Neural progenitor cell (in vitro differentiated cells): ENCODE data around the gene EXOC6B. TPM values are rescaled to one million over a fixed set of nuclear protein-coding genes. Genes with fewer than 3 reads are reported as not detected.

Source experiments
- DNase-seq: peaks from one replicate; pipeline ENCODE4 v3.0.0-alpha.2; 2016; ENCODE audit warnings: low spot score
- H2AFZ ChIP-seq: fragments of 200-600 bp; sonication (generic); replicated peaks from 2 replicates; pipeline ENCODE4 v1.6.1; 2016; ENCODE audit warnings: antibody characterized with exemption
- H3F3A ChIP-seq: fragments of 200-600 bp; sonication (generic); 2 replicates; pipeline ENCODE4 v1.6.1; 2016; ENCODE audit warnings: antibody characterized with exemption, low read depth
- H3K27ac ChIP-seq: fragments of 200-600 bp; sonication (generic); 2 replicates; pipeline ENCODE4 v1.5.1; 2016; ENCODE audit warnings: mild to moderate bottlenecking
- H3K27me3 ChIP-seq: fragments of 200-600 bp; sonication (generic); 2 replicates; pipeline ENCODE4 v1.6.1; 2016; ENCODE audit warnings: mild to moderate bottlenecking, moderate library complexity
- H3K36me3 ChIP-seq: fragments of 200-600 bp; sonication (generic); 2 replicates; pipeline ENCODE4 v1.5.1; 2016
- H3K4me1 ChIP-seq: fragments of 200-600 bp; sonication (generic); 2 replicates; pipeline ENCODE4 v1.6.1; 2016; ENCODE audit warnings: mixed run types
- H3K4me2 ChIP-seq: fragments of 200-600 bp; sonication (generic); 2 replicates; pipeline ENCODE4 v1.6.1; 2016
- H3K4me3 ChIP-seq: fragments of 200-600 bp; sonication (generic); 2 replicates; pipeline ENCODE4 v1.5.1; 2016
- H3K79me2 ChIP-seq: fragments of 200-600 bp; sonication (generic); 2 replicates; pipeline ENCODE4 v1.6.1; 2016; ENCODE audit warnings: low read depth
- H3K9ac ChIP-seq: fragments of 200-600 bp; sonication (generic); 2 replicates; pipeline ENCODE4 v1.6.1; 2016
- H3K9me3 ChIP-seq: fragments of 200-600 bp; sonication (generic); 2 replicates; pipeline ENCODE4 v1.5.1; 2016; ENCODE audit warnings: low read depth
- H4K20me1 ChIP-seq: fragments of 200-600 bp; sonication (generic); 2 replicates; pipeline ENCODE4 v1.6.1; 2016; ENCODE audit warnings: low read depth
- H3K27ac Mint-ChIP-seq: 3 replicates; pipeline ENCODE4 v1.8.0; 2021; ENCODE audit warnings: mixed read lengths
- H3K27me3 Mint-ChIP-seq: 2 replicates; pipeline ENCODE4 v1.8.0; 2022; ENCODE audit warnings: low read depth, mild to moderate bottlenecking, inconsistent platforms, moderate library complexity, mixed read lengths; ENCODE audit not compliant: insufficient read depth
- H3K36me3 Mint-ChIP-seq: 3 replicates; pipeline ENCODE4 v1.8.0; 2021; ENCODE audit warnings: mixed read lengths
- H3K4me1 Mint-ChIP-seq: 3 replicates; pipeline ENCODE4 v1.8.0; 2021; ENCODE audit warnings: mixed read lengths
- H3K4me3 Mint-ChIP-seq: 3 replicates; pipeline ENCODE4 v1.8.0; 2021; ENCODE audit warnings: mild to moderate bottlenecking, moderate library complexity, mixed read lengths
- H3K9me3 Mint-ChIP-seq: 3 replicates; pipeline ENCODE4 v1.8.0; 2020; ENCODE audit warnings: mixed read lengths
- CTCF ChIP-seq: fragments of 200-600 bp; sonication (generic); IDR thresholded peaks from 2 replicates; pipeline ENCODE4 v1.5.1; 2017; ENCODE audit warnings: antibody characterized with exemption, mild to moderate bottlenecking
- EZH2 ChIP-seq: fragments of 200-600 bp; sonication (generic); IDR thresholded peaks from 2 replicates; pipeline ENCODE4 v1.6.1; 2017; ENCODE audit warnings: antibody characterized with exemption, mild to moderate bottlenecking, moderate library complexity
- EZH2phosphoT487 ChIP-seq: fragments of 200-600 bp; sonication (generic); IDR thresholded peaks from 2 replicates; pipeline ENCODE4 v1.6.1; 2017; ENCODE audit warnings: antibody characterized with exemption
- total RNA-seq: library from RNA; depleted of rRNA; stranded (reverse); fragments of >200 nt; gene quantifications from 2 replicates; pipeline ENCODE4 v1.2.3, GENCODE V29; 2015; ENCODE audit warnings: low replicate concordance

Gene EXOC6B
- total RNA-seq, 1 donor from 2014 or later = 41.2 TPM

- H2AFZ ChIP-seq = no peak overlapping the region
- H3K27me3 ChIP-seq = no peaks in the 10 kb centered on the region
- H3K4me1 Mint-ChIP-seq = no peaks in the 10 kb centered on the region
- no peak overlapping the region for H3K4me3 ChIP-seq
- no peaks in the 10 kb centered on the region for H3K27me3 Mint-ChIP-seq
- no peaks in the 10 kb centered on the region for H3K9me3 ChIP-seq
- no peak overlapping the region for H3K9ac ChIP-seq
- no peaks in the 10 kb centered on the region for H3K79me2 ChIP-seq
- TF ChIP-seq EZH2 (no peak), CTCF (no peak)
- no peak overlapping the region for H3K4me2 ChIP-seq
- H4K20me1 ChIP-seq = peaks cover 6% of the 10 kb centered on the region
- no peak overlapping the region for H3K4me3 Mint-ChIP-seq
- H3K36me3 ChIP-seq = no peaks in the 10 kb centered on the region
- no peaks in the 10 kb centered on the region for H3K9me3 Mint-ChIP-seq
- no peaks in the 10 kb centered on the region for H3K36me3 Mint-ChIP-seq
- H3K27ac ChIP-seq = no peak overlapping the region
- peaks cover 7% of the 10 kb centered on the region for H3K4me1 ChIP-seq
- DNase-seq = no peak
- H3F3A ChIP-seq = no peaks in the 10 kb centered on the region
- no peak overlapping the region for H3K27ac Mint-ChIP-seq
Observed at GRCh38 chr2:72273384-72273783, 552.4 kb downstream of the EXOC6B start.

- H3K36me3 Mint-ChIP-seq = peaks cover 2% of the 10 kb centered on the region
- Histone ChIP-seq H3K27ac (no peak overlapping the region), H3F3A (no peaks in the 10 kb centered on the region), H3K4me1 (peaks cover 7% of the 10 kb centered on the region), H2AFZ (no peak overlapping the region), H4K20me1 (peaks cover 6% of the 10 kb centered on the region), H3K27me3 (no peaks in the 10 kb centered on the region), H3K9ac (no peak overlapping the region), H3K36me3 (no peaks in the 10 kb centered on the region), H3K4me2 (no peak overlapping the region), H3K4me3 (no peak overlapping the region), H3K9me3 (no peaks in the 10 kb centered on the region), H3K79me2 (no peaks in the 10 kb centered on the region)
- no peaks in the 10 kb centered on the region for H3K9me3 Mint-ChIP-seq
- no peak for TF ChIP-seq EZH2phosphoT487
- no peak for TF ChIP-seq CTCF
- TF ChIP-seq EZH2 = no peak
- no peak overlapping the region for H3K27ac Mint-ChIP-seq
- no peaks in the 10 kb centered on the region for H3K4me1 Mint-ChIP-seq
- no peak for DNase-seq
- no peak overlapping the region for H3K4me3 Mint-ChIP-seq
- H3K27me3 Mint-ChIP-seq = no peaks in the 10 kb centered on the region
Observed at GRCh38 chr2:72271766-72272641, 553.8 kb downstream of the EXOC6B start.

- Mint-ChIP-seq H3K27ac (no peak overlapping the region), H3K4me3 (no peak overlapping the region), H3K4me1 (no peaks in the 10 kb centered on the region), H3K9me3 (no peaks in the 10 kb centered on the region), H3K36me3 (peaks cover 2% of the 10 kb centered on the region), H3K27me3 (no peaks in the 10 kb centered on the region)
- peaks cover 6% of the 10 kb centered on the region for H4K20me1 ChIP-seq
- no peak overlapping the region for H3K4me3 ChIP-seq
- H3K9ac ChIP-seq = no peak overlapping the region
- TF ChIP-seq EZH2 (no peak), EZH2phosphoT487 (no peak), CTCF (no peak)
- H2AFZ ChIP-seq = no peak overlapping the region
- no peak overlapping the region for H3K27ac ChIP-seq
- H3K4me2 ChIP-seq = no peak overlapping the region
- DNase-seq = no peak
- H3K27me3 ChIP-seq = no peaks in the 10 kb centered on the region
- no peaks in the 10 kb centered on the region for H3K9me3 ChIP-seq
- no peaks in the 10 kb centered on the region for H3F3A ChIP-seq
- no peaks in the 10 kb centered on the region for H3K79me2 ChIP-seq
- peaks cover 7% of the 10 kb centered on the region for H3K4me1 ChIP-seq
- H3K36me3 ChIP-seq = no peaks in the 10 kb centered on the region
Observed at GRCh38 chr2:72271276-72271614, 554.6 kb downstream of the EXOC6B start.
